GM23248 (cell line): ENCODE measurements around the gene NKX1-2.

Source experiments
- EZH2 ChIP-seq: fragments of 200-600 bp; sonication (generic); IDR thresholded peaks from 2 replicates; pipeline ENCODE4 v1.6.1; 2018; ENCODE audit warnings: antibody characterized with exemption, mild to moderate bottlenecking; ENCODE audit not compliant: insufficient read depth, poor library complexity, severe bottlenecking
- EZH2phosphoT487 ChIP-seq: fragments of 200-600 bp; sonication (generic); IDR thresholded peaks from 2 replicates; pipeline ENCODE4 v1.6.1; 2018; ENCODE audit warnings: antibody characterized with exemption, moderate library complexity, mild to moderate bottlenecking, low read depth; ENCODE audit not compliant: insufficient read depth

GRCh38 chr10:124498056-124498455 is 48.2 kb upstream of the NKX1-2 start:
- TF ChIP-seq EZH2: no peak
- no peak for TF ChIP-seq EZH2phosphoT487
